K562 (cell line): ENCODE results near the gene RIN3. TPM values are rescaled to one million over a fixed set of nuclear protein-coding genes. Genes with fewer than 3 reads are reported as not detected.

Experiments used
- GTF2B ChIP-seq: IDR thresholded peaks from 2 replicates; pipeline ENCODE4 v1.6.1; 2011; ENCODE audit not compliant: insufficient read length; ENCODE audit errors: extremely low read depth
- HDAC8 ChIP-seq: fragments of 450-650 bp; IDR thresholded peaks from 2 replicates; pipeline ENCODE4 v1.6.1; 2016; ENCODE audit warnings: mild to moderate bottlenecking, missing genetic modification characterization, moderate library complexity, missing compliant biosample characterization
- HNRNPH1 ChIP-seq: fragments of 200-400 bp; formaldehyde crosslinking; optimal IDR thresholded peaks from 2 replicates; pipeline ENCODE3; 2017; ENCODE audit warnings: low read depth, mild to moderate bottlenecking, low read length, moderate library complexity
- JUN ChIP-seq, 2 experiments: sonication (generic) in 1 of 2; formaldehyde crosslinking in 1 of 2; IDR thresholded peaks; 2 replicates each; pipeline versions ENCODE4 v1.6.1 to v1.8.0; 2012 to 2022; ENCODE audit warnings: borderline replicate concordance in 2 of 2, mild to moderate bottlenecking in 2 of 2, improper control_type of control experiment in 1 of 2, low read depth in 1 of 2, low read length in 1 of 2, missing genetic modification reagents in 1 of 2
- ZNF253 ChIP-seq: fragments of 250-450 bp; sonication (Bioruptor Pico); conservative IDR thresholded peaks from 2 replicates; pipeline ENCODE4 v1.6.1; 2021; ENCODE audit warnings: mild to moderate bottlenecking
- ZNF644 ChIP-seq: fragments of 200-800 bp; sonication (Bioruptor generic); IDR thresholded peaks from 2 replicates; pipeline ENCODE4 v1.6.1; 2016; ENCODE audit warnings: low read depth, missing genetic modification characterization, missing compliant biosample characterization
- polyA plus RNA-seq, 8 experiments: library from polyadenylated mRNA; depleted of rRNA in 4 of 8; stranded (reverse) in 5 of 8; unstranded in 3 of 8; fragments of >200 nt; fragmentation: Nextera tagmentation in 2 of 8; fragmentation: Illumina TruSeq in 1 of 8; extraction: Ambion mirVana in 2 of 8; extraction: Trizol in 1 of 8; gene quantifications; 2 replicates each; pipeline versions ENCODE4 v1.2.1 to v1.2.3, GENCODE V29; 2011 to 2014; ENCODE audit warnings: inconsistent platforms in 1 of 8, missing spikeins in 1 of 8
- total RNA-seq, 7 experiments: library from RNA; depleted of rRNA in 6 of 7; stranded (reverse); fragments of >200 nt in 6 of 7; fragmentation: Illumina TruSeq in 2 of 7; extraction: Trizol in 2 of 7; gene quantifications; 2 replicates each; pipeline versions ENCODE4 v1.2.1 to v1.2.3, GENCODE V29; 2011 to 2021; ENCODE audit warnings: low replicate concordance in 1 of 7
- TF ChIP-seq, protein P1 (sequence below): fragments of 450-650 bp; IDR thresholded peaks from 2 replicates; pipeline ENCODE4 v1.6.1; 2018; ENCODE audit not compliant: partially characterized antibody
- TF ChIP-seq, protein P2 (sequence below): fragments of 250-450 bp; sonication (Bioruptor Pico); IDR thresholded peaks from 2 replicates; pipeline ENCODE4 v1.4.0; 2020

The RIN3 gene
- total and polyA plus RNA-seq, 9 of the 15 experiments (the other 6 are each of a cell fraction or from before 2014, with no cell fraction given) = 0.01 to 0.49 (median 0.08) TPM; not detected in 5

DNA sequence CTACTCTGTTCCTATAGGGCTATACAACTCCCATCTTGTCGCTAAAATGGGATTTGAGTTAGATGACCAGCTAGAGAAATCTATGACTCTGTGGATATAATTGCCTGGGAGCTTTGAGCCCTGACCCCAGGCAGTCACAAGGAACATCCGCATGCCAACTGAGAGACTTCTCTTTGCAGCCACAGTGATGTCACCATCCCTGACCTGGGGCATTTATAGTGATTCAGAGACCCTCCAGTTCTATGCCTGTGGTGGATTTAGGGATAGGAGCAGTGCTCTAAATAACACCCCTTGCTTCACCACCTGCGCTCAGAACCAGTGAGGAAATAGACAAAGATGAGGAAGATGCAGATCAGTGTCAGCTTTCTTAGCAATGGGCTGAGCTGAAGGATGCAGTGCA is 86.2 kb downstream of the RIN3 start (continued):
- TF ChIP-seq JUN (IDR thresholded peaks at IDR 0.05; ENCODE audit: borderline replicate concordance, low read depth, low read length) (no peak), JUN (CRISPR knock-in tag; IDR thresholded peaks at IDR 0.05; ENCODE audit: borderline replicate concordance) (no peak), HDAC8 (tag) (no peak), HNRNPH1 (no peak), GTF2B (no peak), ZNF253 (CRISPR knock-in tag) (no peak), ZNF644 (tag) (no peak)
- TF ChIP-seq, protein P1, sequence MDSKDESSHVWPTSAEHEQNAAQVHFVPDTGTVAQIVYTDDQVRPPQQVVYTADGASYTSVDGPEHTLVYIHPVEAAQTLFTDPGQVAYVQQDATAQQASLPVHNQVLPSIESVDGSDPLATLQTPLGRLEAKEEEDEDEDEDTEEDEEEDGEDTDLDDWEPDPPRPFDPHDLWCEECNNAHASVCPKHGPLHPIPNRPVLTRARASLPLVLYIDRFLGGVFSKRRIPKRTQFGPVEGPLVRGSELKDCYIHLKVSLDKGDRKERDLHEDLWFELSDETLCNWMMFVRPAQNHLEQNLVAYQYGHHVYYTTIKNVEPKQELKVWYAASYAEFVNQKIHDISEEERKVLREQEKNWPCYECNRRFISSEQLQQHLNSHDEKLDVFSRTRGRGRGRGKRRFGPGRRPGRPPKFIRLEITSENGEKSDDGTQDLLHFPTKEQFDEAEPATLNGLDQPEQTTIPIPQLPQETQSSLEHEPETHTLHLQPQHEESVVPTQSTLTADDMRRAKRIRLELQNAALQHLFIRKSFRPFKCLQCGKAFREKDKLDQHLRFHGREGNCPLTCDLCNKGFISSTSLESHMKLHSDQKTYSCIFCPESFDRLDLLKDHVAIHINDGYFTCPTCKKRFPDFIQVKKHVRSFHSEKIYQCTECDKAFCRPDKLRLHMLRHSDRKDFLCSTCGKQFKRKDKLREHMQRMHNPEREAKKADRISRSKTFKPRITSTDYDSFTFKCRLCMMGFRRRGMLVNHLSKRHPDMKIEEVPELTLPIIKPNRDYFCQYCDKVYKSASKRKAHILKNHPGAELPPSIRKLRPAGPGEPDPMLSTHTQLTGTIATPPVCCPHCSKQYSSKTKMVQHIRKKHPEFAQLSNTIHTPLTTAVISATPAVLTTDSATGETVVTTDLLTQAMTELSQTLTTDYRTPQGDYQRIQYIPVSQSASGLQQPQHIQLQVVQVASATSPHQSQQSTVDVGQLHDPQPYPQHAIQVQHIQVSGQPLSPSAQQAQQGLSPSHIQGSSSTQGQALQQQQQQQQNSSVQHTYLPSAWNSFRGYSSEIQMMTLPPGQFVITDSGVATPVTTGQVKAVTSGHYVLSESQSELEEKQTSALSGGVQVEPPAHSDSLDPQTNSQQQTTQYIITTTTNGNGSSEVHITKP = no peak
- TF ChIP-seq, protein P2, sequence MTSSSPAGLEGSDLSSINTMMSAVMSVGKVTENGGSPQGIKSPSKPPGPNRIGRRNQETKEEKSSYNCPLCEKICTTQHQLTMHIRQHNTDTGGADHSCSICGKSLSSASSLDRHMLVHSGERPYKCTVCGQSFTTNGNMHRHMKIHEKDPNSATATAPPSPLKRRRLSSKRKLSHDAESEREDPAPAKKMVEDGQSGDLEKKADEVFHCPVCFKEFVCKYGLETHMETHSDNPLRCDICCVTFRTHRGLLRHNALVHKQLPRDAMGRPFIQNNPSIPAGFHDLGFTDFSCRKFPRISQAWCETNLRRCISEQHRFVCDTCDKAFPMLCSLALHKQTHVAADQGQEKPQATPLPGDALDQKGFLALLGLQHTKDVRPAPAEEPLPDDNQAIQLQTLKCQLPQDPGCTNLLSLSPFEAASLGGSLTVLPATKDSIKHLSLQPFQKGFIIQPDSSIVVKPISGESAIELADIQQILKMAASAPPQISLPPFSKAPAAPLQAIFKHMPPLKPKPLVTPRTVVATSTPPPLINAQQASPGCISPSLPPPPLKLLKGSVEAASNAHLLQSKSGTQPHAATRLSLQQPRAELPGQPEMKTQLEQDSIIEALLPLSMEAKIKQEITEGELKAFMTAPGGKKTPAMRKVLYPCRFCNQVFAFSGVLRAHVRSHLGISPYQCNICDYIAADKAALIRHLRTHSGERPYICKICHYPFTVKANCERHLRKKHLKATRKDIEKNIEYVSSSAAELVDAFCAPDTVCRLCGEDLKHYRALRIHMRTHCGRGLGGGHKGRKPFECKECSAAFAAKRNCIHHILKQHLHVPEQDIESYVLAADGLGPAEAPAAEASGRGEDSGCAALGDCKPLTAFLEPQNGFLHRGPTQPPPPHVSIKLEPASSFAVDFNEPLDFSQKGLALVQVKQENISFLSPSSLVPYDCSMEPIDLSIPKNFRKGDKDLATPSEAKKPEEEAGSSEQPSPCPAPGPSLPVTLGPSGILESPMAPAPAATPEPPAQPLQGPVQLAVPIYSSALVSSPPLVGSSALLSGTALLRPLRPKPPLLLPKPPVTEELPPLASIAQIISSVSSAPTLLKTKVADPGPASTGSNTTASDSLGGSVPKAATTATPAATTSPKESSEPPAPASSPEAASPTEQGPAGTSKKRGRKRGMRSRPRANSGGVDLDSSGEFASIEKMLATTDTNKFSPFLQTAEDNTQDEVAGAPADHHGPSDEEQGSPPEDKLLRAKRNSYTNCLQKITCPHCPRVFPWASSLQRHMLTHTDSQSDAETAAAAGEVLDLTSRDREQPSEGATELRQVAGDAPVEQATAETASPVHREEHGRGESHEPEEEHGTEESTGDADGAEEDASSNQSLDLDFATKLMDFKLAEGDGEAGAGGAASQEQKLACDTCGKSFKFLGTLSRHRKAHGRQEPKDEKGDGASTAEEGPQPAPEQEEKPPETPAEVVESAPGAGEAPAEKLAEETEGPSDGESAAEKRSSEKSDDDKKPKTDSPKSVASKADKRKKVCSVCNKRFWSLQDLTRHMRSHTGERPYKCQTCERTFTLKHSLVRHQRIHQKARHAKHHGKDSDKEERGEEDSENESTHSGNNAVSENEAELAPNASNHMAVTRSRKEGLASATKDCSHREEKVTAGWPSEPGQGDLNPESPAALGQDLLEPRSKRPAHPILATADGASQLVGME (CRISPR knock-in tag) = no peak
